GM18517 (cell line): ENCODE measurements around the gene ARL4C.
A peak's percentile ranks its signal among the peaks of the same experiment; 100 is the strongest.

ENCODE experiments used
- ATAC-seq: cut with Tn5 transposase; IDR thresholded peaks from one replicate; pipeline ENCODE4 v1.9.1; 2021; ENCODE audit warnings: mild to moderate bottlenecking, moderate library complexity; ENCODE audit not compliant: unreplicated experiment

ARL4C gene

GRCh38 chr2:234500394-234501006, 3.6 kb upstream of the ARL4C start:
- ATAC-seq, result peak; percentile 73

- no peak for ATAC-seq
These were observed 834 bp upstream of the ARL4C start for GRCh38 chr2:234497594-234498235.

GRCh38 chr2:234496055-234496834, 636 bp downstream of the ARL4C start:
- peak; percentile 34 for ATAC-seq

GRCh38 chr2:234495251-234496054, 1.4 kb downstream of the ARL4C start:
- no peak for ATAC-seq

GRCh38 chr2:234494361-234495250, 2.3 kb downstream of the ARL4C start:
- no peak for ATAC-seq

- no peak for ATAC-seq
These were observed 3.1 kb downstream of the ARL4C start for GRCh38 chr2:234493796-234494195.

GRCh38 chr2:234492717-234493485, 4.0 kb downstream of the ARL4C start:
- no peak for ATAC-seq

GRCh38 chr2:234491897-234492296, 5.0 kb downstream of the ARL4C start:
- ATAC-seq, result no peak

- no peak for ATAC-seq
These were observed 5.6 kb downstream of the ARL4C start for GRCh38 chr2:234491281-234491680.

- ATAC-seq, result no peak
These were observed 6.4 kb downstream of the ARL4C start for GRCh38 chr2:234490271-234491091.

GRCh38 chr2:234488913-234489451, 7.9 kb downstream of the ARL4C start:
- peak; percentile 44 for ATAC-seq

GRCh38 chr2:234488486-234488885, 8.4 kb downstream of the ARL4C start:
- no peak for ATAC-seq

- no peak for ATAC-seq
These were observed 9.5 kb downstream of the ARL4C start for GRCh38 chr2:234487356-234487755.

- no peak for ATAC-seq
These were observed 13.2 kb downstream of the ARL4C start for GRCh38 chr2:234483568-234484251.

GRCh38 chr2:234481301-234481700, 15.6 kb downstream of the ARL4C start:
- ATAC-seq, result no peak

- no peak for ATAC-seq
These were observed 16.5 kb downstream of the ARL4C start for GRCh38 chr2:234480337-234480736.

- no peak for ATAC-seq
These were observed 17.4 kb downstream of the ARL4C start for GRCh38 chr2:234479465-234479864.
